GM18868 (cell line): ENCODE results near the gene STARD3.
"Not testable (repeated sequence)": the region's sequence is repeated elsewhere in the genome, so short reads cannot be mapped to it uniquely, and the experiment has no call there.

Source experiments
- ATAC-seq: cut with Tn5 transposase; IDR thresholded peaks from one replicate; pipeline ENCODE4 v1.9.1; 2021; ENCODE audit warnings: mild to moderate bottlenecking, moderate library complexity; ENCODE audit not compliant: unreplicated experiment

The STARD3 gene

DNA sequence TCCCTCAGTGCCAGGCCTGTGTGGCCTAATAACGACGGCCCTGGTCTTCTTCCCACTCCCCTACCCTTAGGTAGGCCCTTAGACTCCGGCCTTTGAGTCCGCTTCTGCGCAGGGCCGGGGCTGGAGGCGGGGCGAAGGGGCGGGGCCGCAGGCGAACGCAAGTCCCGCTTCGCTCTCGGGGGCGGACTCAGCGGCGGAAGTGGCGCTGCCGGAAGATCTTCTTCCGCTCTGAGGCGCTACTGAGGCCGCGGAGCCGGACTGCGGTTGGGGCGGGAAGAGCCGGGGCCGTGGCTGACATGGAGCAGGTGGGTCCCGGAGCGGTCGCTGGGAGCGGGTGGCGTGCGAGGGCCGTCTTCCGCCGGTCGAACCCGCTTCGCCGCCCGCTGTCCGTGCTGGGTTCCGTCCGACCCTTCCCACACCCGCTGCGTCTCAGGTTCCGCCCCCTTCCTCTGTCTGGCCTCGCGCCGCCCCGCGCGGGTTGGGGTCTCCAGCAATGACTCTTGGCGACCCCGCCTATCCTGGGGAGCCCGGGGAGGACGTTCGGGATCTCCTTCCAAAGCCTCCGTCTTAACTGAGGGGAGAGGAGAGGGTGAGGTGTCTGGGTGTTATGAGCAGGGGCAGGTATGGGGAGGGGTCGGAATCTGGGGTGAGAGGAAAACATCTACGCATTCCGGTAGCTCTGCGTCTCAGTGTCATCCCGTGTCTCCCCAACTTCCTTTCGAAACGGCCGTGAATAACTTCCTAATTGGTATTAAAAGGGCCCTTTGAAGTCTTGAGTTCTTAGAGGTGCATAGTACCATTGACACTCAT is at the start of gene STARD3:
Gene STARD3, plus strand, starts transcription at position 218 of the 810 bp plus-strand sequence. CDS start 16,388 bp downstream, outside the sequence.
- ATAC-seq: peak; percentile 89

DNA sequence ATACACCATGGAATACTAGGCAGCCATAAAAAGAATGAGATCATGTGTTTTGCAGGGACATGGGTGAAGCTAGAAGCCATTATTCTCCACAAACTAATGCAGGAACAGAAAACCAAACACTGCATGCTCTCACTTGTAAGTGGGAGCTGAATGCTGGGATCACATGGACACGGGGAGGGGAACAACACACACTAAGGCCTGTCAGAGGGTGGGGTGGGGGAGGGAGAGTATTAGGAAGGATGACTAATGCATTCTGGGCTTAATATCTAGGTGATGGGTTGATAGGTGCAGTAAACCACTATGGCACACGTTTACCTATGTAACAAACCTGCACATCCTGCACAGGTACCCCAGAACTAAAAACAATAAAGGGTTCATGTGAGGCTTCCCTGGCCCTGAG is 46.8 kb upstream of the STARD3 start:
- not testable (repeated sequence) for ATAC-seq

GRCh38 chr17:39591958-39592954 is 44.7 kb upstream of the STARD3 start:
- ATAC-seq: no peak

DNA sequence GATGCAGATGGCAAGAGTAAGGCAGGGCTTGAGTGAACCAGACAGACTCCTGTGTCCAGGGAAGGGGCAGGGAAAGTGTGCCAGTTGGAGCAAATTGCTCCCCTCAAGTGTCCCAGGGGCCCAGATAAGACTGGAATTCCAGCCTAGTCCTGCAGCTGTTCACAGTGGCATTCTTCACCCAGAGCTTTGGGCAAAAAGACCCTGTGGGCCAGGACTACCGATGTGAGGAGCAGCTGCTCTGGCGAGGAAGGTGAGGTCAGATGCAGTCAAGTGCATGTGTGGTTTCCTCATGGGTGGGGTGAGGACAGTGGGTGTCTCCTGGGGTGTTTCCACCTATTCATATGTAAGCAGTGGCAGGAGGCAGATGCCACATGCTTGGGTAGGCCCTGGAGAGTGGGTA is 43.6 kb upstream of the STARD3 start:
- ATAC-seq: no peak

GRCh38 chr17:39595294-39595693 is 41.6 kb upstream of the STARD3 start:
- ATAC-seq: no peak

- ATAC-seq: no peak
Measured at GRCh38 chr17:39595928-39596510, 40.9 kb upstream of the STARD3 start.

- no peak for ATAC-seq
Measured at GRCh38 chr17:39596543-39597267, 40.2 kb upstream of the STARD3 start.

DNA sequence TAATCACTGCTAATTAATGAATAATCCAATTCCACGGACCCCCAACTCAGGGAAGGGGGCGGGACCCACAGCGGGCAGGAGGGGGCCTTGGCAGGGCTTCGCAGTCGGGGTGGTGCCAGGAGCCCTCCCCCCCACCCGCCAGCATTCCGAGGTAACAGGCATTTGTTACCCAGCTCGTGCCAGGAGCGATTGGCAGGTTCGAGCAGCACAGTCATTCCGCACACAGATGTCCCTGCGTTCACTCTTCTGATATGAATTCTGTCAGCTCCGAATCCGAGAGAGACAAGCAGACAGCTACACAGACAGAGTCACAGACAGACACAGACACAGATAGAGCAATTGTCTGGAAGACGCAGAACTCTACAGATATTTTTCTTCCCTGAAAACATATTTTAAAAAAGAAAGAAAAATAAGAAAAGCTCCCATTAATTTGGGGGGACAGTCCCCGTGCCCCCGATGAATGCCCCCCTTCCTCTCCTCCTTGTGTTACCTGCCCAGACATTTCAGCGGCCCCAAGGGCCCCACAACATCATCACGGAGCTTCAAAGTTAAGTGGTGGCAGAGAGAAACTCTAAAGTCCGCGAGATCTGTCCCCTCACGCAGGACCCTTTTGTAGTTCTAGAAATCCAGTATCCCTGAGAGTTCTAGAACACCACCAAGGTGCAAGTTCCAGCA is 39.4 kb upstream of the STARD3 start:
- ATAC-seq: no peak

DNA sequence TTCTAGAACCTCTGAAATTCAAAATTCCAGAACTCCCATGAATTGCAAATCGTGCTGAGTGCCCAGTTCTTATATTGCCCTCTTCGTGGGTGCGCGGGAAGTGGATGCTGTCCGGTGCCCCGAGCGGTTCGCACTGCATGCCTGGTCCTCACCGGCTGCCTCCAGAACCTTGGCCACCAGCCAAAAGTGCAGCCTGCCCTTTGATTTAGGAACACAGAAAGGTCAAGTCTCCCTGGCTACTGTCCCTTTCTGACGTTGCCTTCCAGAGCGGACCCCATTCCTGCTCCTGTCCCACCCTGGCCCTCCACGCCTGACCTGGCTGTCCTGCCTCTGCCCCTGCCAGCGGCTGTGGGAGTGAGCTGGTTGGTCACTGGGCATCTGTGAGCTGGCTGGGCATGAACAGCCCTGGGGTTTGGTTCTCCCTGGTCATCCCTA is 38.9 kb upstream of the STARD3 start:
- no peak for ATAC-seq

GRCh38 chr17:39598630-39599003 is 38.3 kb upstream of the STARD3 start:
- no peak for ATAC-seq

- no peak for ATAC-seq
Measured at GRCh38 chr17:39599004-39599664, 37.8 kb upstream of the STARD3 start.

GRCh38 chr17:39599665-39600231 is 37.2 kb upstream of the STARD3 start:
- ATAC-seq: no peak

DNA sequence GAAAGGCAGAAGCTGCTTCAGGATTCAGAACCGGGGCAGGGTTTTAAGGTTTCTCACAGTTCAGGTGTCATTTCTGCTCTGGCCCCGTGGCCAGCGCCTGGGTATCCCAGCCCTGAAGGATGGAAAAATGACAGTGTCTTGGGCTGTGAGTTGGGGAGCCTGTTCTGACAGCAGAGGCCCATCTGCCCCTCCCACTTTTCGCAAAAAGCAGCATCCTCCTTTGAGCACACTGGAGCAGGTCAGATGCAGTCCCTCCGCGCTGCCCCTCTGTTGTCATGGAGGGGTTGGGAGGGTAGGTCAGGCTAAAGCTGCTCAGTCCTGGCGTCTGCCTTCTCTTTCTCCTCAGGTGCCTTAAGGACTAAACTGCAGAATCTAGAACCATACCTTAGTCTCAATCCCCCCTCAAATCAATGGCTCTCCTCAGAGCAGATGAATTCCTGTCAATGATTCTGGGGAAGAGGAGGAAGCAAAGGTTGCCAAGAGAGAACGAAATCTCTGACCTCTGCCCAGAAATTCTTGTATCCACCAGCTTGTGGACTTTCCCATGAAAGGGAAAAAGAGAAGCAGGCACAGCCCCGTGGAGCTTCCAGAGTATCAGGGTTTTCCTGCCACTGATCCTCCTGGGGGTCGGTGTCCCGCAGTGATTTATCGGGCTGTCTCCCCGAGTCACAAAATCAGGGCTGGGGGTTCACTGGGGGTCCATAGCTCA is 36.5 kb upstream of the STARD3 start:
- ATAC-seq: no peak

DNA sequence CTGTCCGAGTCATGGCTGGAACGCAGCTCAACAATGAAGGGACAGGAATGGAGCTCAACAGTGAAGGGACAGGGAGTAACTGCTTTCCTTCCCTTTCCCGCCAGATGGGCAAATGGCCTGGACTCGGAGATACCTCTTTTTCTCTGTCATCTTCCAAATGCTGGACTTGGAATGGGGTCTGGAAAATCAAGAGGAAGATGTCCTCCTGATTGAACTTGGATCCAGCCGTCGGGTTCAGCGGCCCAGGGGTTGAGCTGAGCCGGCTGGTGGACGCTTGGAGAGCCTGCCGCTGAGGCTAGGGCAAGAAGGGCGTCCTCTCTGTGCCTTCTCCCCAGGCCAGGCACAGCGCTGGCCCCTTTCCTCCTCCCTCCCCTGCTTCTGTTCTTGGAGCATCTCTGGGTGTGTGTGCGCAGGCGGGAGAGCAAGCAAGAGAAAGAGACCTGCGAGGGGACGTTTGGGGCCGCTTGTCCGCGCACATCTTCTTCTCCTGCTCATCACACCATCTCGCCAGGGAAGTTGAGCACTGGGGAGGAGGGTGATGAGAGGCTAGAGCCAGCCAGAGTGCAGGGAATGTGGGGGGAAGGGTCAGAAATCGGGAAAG is 35.8 kb upstream of the STARD3 start:
- ATAC-seq: no peak

- ATAC-seq: no peak
Measured at GRCh38 chr17:39601758-39602532, 35.0 kb upstream of the STARD3 start.

- no peak for ATAC-seq
Measured at GRCh38 chr17:39602533-39603303, 34.2 kb upstream of the STARD3 start.
